Measurements from ENCODE around the gene CUX1.

The CUX1 gene

GRCh38 chr7:102251531-102252365 is 434.3 kb downstream of the CUX1 start:
- H3K4me3 ChIP-seq (replicated peaks in 1 of 2; ENCODE audit: low read depth in 2 of 2, low read length in 2 of 2), result no peak overlapping the region
- DNase-seq (ENCODE audit: low read depth in 2 of 2), result no peak
- TF ChIP-seq CTCF (IDR thresholded peaks at IDR 0.05; ENCODE audit: low read depth, low read length), result no peak

GRCh38 chr7:102252366-102252982 is 435.0 kb downstream of the CUX1 start:
- no peak for TF ChIP-seq CTCF (IDR thresholded peaks at IDR 0.05; ENCODE audit: low read depth, low read length)
- no peak overlapping the region for H3K4me3 ChIP-seq (replicated peaks in 1 of 2; ENCODE audit: low read depth in 2 of 2, low read length in 2 of 2)
- no peak for DNase-seq (ENCODE audit: low read depth in 2 of 2)

GRCh38 chr7:102253066-102253972 is 435.9 kb downstream of the CUX1 start:
- TF ChIP-seq CTCF (IDR thresholded peaks at IDR 0.05; ENCODE audit: low read depth, low read length), result no peak
- DNase-seq (ENCODE audit: low read depth in 2 of 2), result no peak
- H3K4me3 ChIP-seq (replicated peaks in 1 of 2; ENCODE audit: low read depth in 2 of 2, low read length in 2 of 2), result no peak overlapping the region

- DNase-seq (ENCODE audit: low read depth in 2 of 2), result no peak
- TF ChIP-seq CTCF (IDR thresholded peaks at IDR 0.05; ENCODE audit: low read depth, low read length), result no peak
- no peak overlapping the region for H3K4me3 ChIP-seq (replicated peaks in 1 of 2; ENCODE audit: low read depth in 2 of 2, low read length in 2 of 2)
Measured at GRCh38 chr7:102253973-102254370, 436.5 kb downstream of the CUX1 start.

GRCh38 chr7:102254521-102254920 is 437.1 kb downstream of the CUX1 start:
- DNase-seq (ENCODE audit: low read depth in 2 of 2), result no peak
- H3K4me3 ChIP-seq (replicated peaks in 1 of 2; ENCODE audit: low read depth in 2 of 2, low read length in 2 of 2), result no peak overlapping the region
- TF ChIP-seq CTCF (IDR thresholded peaks at IDR 0.05; ENCODE audit: low read depth, low read length), result no peak

GRCh38 chr7:102255501-102255900 is 438.1 kb downstream of the CUX1 start:
- DNase-seq (ENCODE audit: low read depth in 2 of 2), result no peak
- no peak overlapping the region for H3K4me3 ChIP-seq (replicated peaks in 1 of 2; ENCODE audit: low read depth in 2 of 2, low read length in 2 of 2)
- TF ChIP-seq CTCF (IDR thresholded peaks at IDR 0.05; ENCODE audit: low read depth, low read length), result no peak

Measured in cardiac fibroblast (primary cell).